RKO (cell line): Measurements from ENCODE around the gene RBM19.

Experiments used
- DNase-seq: peaks from one replicate; pipeline ENCODE4 v3.0.0-alpha.2; 2016; ENCODE audit warnings: low spot score

The RBM19 gene

DNA sequence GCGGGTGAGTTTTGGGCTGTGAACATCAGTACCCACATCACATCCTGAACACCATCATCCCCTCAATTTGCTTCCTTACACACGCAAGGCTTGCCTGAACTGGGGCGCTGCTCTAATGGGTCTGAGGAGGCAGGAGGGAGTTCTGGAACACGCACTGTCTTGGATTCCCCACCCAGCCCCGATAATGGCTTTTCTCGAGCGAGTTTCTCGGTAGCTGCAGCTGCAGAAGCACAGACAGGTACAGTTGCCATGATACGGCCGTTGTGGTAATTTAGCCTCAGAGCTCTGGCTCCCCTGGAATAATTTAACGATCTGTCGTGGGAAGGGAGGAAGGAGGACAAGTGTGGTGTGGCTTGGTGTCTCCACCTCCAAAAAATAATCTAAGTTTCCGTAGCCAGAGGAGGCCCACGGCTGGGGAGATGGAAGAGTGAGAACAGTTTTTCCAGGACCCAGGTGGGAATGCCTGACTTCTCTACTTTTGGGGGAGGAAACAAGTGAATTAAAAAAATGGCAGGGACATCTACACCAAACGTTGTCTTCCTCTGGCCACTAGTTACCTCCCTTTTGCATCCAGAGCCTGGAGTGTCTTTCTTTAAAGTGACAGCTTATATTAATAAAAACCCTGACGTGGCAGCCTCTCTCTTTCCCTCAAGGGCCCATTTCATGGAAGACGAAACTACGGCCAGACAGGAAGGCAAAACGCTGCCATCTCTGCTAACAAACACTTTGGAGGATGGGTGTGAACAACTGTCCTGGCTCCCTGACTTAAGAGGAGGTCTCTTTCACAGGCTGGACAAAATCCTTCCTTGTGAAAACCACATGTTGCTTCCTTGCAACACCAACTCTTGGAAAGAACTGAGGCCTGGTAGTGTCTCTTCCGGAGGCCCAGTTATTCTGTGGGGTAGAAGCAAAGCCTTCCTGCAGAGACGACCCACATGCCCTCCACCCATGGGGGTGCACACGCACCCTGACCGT, 84.8 kb downstream of the RBM19 start:
- no peak for DNase-seq

GRCh38 chr12:113880326-113880725, 85.8 kb downstream of the RBM19 start:
- no peak for DNase-seq

DNA sequence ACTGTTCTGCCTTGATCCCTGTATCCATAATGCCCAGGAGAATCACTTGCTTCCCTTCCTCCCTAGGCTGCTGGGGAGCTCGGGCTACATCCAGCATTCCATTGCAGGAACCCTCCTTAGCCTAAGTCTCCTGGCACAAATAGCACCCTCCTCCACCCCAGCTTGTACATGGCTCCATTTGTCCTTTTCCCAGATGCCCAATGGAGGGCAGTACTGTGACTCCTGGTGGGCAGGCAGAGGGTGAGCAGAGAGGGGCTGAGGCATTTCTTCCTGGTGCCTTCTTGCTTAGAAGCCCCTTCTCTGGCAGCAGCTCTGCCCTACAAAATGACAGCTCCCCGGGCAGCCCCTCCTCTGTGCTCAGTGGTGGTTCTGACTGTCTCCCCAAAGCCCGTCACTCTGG, 86.5 kb downstream of the RBM19 start:
- DNase-seq, result no peak

- no peak for DNase-seq
These were observed 88.5 kb downstream of the RBM19 start for GRCh38 chr12:113877607-113878006.

- DNase-seq, result no peak
These were observed 90.0 kb downstream of the RBM19 start for GRCh38 chr12:113876160-113876559.

DNA sequence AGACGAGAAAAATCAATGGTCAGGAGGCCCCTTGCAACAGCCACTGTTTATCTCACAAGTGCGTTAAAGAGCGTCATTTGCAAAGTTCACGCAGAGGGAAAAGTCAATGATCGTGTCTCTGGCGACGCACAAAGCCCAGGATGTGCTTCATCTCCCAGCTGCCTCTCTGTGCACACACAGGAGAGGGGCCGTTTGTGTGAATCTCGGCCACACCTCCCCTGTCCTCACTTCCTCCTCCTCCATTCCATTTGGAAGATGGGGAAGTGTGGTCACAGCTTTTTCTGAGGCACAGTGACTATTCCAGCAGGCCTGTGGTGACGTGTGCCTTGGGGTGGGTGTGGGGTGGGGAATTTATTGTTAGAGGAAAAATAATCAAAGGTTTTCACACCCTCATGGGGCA, 90.4 kb downstream of the RBM19 start:
- no peak for DNase-seq

DNA sequence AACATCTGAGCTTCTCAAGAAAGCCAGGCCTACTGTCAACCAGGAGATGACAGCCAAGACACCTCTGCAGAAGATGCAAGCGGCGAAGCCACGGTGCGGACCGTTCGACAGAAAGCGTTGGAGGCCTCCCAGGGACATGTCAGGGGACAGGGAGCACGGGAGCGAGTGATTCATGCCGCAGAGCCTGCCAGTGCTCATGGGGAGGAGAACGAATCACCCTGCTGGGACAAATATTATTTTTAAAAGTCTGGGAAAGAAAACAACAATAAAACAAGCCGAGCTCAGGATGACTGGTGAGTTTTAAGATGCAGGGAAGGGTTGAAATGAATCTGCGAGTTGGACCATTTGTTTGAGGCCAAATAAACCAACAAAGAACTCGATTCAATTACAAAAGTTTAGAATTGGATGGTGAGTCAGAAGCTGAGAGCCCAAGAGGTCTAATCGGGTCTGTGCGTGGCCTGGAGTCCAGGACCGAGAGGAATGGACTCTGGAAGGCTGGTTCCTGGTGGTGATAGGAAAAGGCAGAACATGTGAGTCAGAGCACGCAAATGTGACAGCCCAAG, 91.0 kb downstream of the RBM19 start:
- no peak for DNase-seq

- no peak for DNase-seq
These were observed 91.8 kb downstream of the RBM19 start for GRCh38 chr12:113874326-113874725.

DNA sequence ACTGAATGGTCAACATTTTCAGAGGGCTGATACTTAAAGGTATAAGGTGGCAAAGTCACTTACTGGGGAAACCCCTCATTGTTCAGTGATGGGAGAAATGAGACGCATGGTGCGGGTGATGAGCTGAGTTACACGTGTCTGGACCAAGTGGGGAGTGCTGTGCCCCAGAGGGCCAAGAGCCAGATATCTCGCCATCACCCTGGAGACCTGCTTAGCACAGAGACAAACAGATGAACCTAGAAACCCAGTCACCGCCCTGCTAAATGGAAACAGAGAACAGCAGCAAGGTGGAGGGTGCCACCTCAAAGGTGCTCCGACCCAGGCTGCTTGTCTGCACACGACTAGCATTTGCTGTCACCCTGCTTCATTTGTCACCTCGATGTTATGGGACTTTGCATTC, 92.4 kb downstream of the RBM19 start:
- DNase-seq, result no peak

GRCh38 chr12:113870890-113871289, 95.2 kb downstream of the RBM19 start:
- DNase-seq, result no peak

GRCh38 chr12:113870035-113870434, 96.1 kb downstream of the RBM19 start:
- no peak for DNase-seq

DNA sequence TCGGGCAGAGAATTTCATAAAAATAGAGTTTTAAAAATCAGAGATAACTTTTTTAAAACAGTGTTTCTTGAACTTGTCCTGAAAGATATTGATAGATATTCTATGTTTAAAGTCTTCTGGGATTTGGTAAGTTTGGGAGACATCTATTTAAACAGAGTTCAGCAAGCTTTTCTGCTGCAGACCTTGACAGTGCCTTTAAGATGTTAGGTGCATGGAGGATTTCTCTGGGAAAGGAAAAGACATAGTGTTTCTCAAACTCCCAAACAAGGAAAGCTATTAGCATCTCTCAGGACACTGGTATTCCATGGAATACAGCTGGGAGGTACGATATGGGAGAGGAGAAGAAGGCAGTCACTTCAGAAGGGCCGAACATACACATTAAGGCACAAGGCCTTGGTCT, 97.8 kb downstream of the RBM19 start:
- no peak for DNase-seq

- DNase-seq, result peak; percentile 8
These were observed 98.9 kb downstream of the RBM19 start for GRCh38 chr12:113867258-113867657.

DNA sequence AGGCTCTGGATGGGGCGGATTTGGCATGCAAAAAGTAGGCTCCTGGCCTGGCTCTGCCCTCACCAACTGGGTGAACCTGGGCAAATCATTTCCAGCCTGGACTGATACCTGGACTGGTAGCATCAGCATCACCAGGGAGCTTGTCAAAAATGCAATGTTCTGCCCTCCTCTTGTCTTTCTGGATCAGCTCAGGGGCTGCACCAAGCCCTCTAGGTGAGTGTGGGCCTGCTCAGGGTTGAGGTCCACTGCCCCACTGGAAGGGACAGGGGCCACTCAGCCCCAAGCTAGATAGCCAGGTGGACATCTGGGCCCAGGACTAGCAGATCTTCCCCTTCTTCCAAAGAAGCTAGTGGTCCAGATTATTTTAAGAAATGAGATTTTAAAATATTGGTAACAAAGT, 99.6 kb downstream of the RBM19 start:
- DNase-seq, result no peak

DNA sequence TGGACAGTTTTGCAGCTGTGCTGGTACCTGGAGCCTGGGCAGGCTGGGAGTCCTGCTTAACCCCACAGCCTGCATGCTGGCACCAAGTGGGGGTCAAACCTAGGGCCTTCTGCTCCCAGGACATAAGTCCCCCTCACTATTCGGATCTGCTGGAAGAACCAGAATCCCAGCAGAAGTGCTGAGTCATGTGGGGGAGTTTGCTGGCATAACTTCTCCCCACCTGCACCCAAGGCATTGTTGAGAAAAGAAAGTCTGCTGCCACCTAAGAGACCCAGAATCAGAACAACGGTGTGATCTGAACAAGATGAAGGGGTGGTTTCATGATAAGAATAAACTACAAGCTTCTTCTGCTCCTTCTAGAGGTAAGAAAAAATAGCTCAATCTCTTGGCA, 102.7 kb downstream of the RBM19 start:
- no peak for DNase-seq

DNA sequence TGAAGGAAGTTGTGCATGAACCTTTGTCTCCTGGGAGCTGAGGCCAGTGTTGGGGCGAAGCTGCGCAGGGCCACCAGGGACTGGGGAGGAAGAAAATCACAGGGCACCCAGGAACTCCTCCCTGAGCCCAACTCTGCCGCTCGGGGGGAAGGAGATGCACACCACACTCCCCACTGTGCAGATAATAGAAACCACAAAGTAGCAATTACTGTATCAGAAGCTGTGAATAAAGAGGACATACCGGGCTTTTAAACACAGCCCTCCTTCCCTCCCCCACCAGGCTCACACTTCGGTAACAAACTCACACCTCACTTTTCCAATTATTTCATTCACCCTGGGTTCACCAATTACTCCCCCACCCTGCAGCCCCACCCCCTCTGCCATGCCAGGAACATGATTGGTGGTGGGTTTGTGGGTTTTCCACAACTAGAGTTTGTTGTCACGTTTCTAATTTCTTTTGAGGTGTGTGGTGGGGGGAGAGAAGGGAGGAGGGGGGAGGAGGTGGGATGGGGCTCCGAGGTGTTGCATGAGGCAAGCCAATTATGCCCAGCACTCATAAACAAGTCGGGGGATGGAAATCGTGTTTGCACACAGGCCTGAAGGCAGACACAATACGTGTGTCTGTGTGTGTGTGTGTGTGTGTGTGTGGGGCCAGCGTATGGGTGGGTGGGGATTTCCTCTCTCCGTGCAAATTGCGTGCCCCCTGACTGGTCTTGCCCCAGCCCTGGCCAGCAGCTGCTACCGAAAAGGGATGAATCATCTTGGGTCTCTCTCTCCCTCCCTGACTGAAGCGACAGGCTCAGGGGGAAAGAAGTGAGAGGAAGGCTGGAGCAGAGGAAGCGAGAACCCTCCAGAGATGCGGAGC, 103.3 kb downstream of the RBM19 start:
- DNase-seq, result no peak

- DNase-seq, result no peak
These were observed 104.3 kb downstream of the RBM19 start for GRCh38 chr12:113861708-113862312.

GRCh38 chr12:113860950-113861349, 105.2 kb downstream of the RBM19 start:
- peak; percentile 47 for DNase-seq

- DNase-seq, result no peak
These were observed 105.9 kb downstream of the RBM19 start for GRCh38 chr12:113860059-113860820.

DNA sequence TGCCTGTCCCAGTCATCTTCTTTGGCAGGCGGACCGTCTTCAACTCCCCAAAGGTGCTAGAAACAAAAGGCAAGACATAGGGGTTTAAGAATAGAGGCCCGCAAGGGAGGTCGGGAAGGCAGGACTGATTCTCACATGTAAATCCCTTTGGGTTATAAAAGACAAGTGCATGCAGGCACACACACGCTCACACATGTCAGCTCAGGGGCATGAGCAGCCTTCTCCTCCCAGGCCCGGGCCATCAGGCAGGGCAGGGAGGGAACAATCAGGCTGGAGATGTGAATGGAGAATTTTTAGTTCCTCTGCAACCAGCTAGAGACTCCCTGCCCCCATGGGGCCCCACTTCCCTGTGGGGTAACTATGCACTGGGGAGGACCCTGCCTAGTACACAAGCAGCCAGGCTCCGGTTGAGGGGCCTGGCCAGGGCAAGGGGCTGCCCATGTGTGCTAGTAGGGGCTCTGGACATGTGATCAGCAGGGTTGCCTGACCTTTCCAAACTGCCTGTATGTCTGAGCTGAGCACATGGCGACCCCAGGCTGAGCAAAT, 107.2 kb downstream of the RBM19 start:
- DNase-seq, result no peak

DNA sequence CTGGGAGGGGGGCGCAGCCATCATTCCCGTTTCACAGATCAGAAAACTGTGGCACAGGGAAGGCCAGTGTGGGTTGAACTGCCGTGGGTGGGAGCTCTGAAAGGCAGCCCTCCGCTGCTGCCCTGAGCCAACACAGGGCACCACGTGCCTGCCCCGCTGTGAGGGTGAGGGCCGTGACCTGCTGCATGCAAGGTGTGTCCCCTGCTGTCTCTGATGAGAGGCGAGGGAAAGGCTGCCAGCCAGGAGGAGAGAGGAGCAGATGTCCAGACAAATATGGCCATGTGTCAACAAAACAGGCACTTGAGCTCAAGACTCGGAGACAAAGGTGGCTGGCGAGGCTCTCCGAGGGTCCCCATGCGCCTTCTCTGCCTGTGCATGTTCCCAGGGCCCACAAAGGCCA, 108.8 kb downstream of the RBM19 start:
- DNase-seq, result no peak
